Neural cell (in vitro differentiated cells): ENCODE results near the gene MARK2. TPM values are rescaled to one million over a fixed set of nuclear protein-coding genes. Genes with fewer than 3 reads are reported as not detected.

Experiments
- H2AFZ ChIP-seq: fragments of 200-600, 300-800 bp; sonication (generic), shearing (Covaris generic); 2 replicates; pipeline ENCODE4 v1.6.0; 2014; ENCODE audit warnings: low read depth, mild to moderate bottlenecking, antibody characterized with exemption, low read length, moderate library complexity
- H3F3A ChIP-seq: fragments of 200-600 bp; shearing (Covaris generic); 2 replicates; pipeline ENCODE4 v1.6.1; 2016; ENCODE audit warnings: mild to moderate bottlenecking, moderate library complexity, mixed read lengths, antibody characterized with exemption, low read length; ENCODE audit not compliant: insufficient read depth, poor library complexity, severe bottlenecking
- H3K27ac ChIP-seq: fragments of 200-600, 300-800 bp; sonication (generic), shearing (Covaris generic); 2 replicates; pipeline ENCODE4 v1.5.1; 2014; ENCODE audit warnings: mild to moderate bottlenecking, low read length, moderate library complexity
- H3K27me3 ChIP-seq: fragments of 300-800, 200-600 bp; sonication (generic), shearing (Covaris generic); 2 replicates; pipeline ENCODE4 v1.6.0; 2014; ENCODE audit warnings: mild to moderate bottlenecking, low read depth, low read length, moderate library complexity; ENCODE audit not compliant: insufficient read depth
- H3K36me3 ChIP-seq: fragments of 300-800, 200-600 bp; sonication (generic), shearing (Covaris generic); 2 replicates; pipeline ENCODE4 v1.5.1; 2014; ENCODE audit warnings: mild to moderate bottlenecking, antibody characterized with exemption, low read length, moderate library complexity; ENCODE audit not compliant: insufficient read depth
- H3K4me2 ChIP-seq: fragments of 300-800, 200-600 bp; sonication (generic), shearing (Covaris generic); 2 replicates; pipeline ENCODE4 v1.6.0; 2014; ENCODE audit warnings: mild to moderate bottlenecking, low read length
- H3K4me3 ChIP-seq: fragments of 300-800, 200-600 bp; sonication (generic), shearing (Covaris generic); 2 replicates; pipeline ENCODE4 v1.5.1; 2014; ENCODE audit warnings: mild to moderate bottlenecking, low read length, moderate library complexity
- H3K79me2 ChIP-seq: fragments of 200-600 bp; shearing (Covaris generic); replicated peaks from 2 replicates; pipeline ENCODE4 v1.6.0; 2014; ENCODE audit warnings: mild to moderate bottlenecking, low read length, moderate library complexity; ENCODE audit not compliant: insufficient read depth
- H3K9ac ChIP-seq: fragments of 300-800, 200-600 bp; sonication (generic), shearing (Covaris generic); 2 replicates; pipeline ENCODE4 v1.6.1; 2016; ENCODE audit warnings: mild to moderate bottlenecking, low read length, mixed read lengths
- H3K9me2 ChIP-seq: fragments of 200-600 bp; shearing (Covaris generic); 2 replicates; pipeline ENCODE4 v1.6.1; 2016; ENCODE audit warnings: mild to moderate bottlenecking, low read length, mixed read lengths; ENCODE audit not compliant: insufficient read depth
- H3K9me3 ChIP-seq: fragments of 200-600, 300-800 bp; sonication (generic), shearing (Covaris generic); 2 replicates; pipeline ENCODE4 v1.6.1; 2016; ENCODE audit warnings: mild to moderate bottlenecking, mixed run types, low read length, moderate library complexity, mixed read lengths
- H4K20me1 ChIP-seq: fragments of 200-600 bp; shearing (Covaris generic); 2 replicates; pipeline ENCODE4 v1.6.1; 2016; ENCODE audit warnings: mild to moderate bottlenecking, mixed run types; ENCODE audit not compliant: insufficient read depth
- EP300 ChIP-seq: fragments of 450-650 bp; conservative IDR thresholded peaks from 2 replicates; pipeline ENCODE4 v1.6.1; 2014; ENCODE audit warnings: antibody characterized with exemption, mild to moderate bottlenecking, moderate library complexity; ENCODE audit not compliant: poor library complexity, severe bottlenecking
- EZH2 ChIP-seq: fragments of 200-600, 300-800 bp; shearing (Covaris generic), sonication (generic); IDR thresholded peaks from 2 replicates; pipeline ENCODE4 v1.6.1; 2014; ENCODE audit warnings: antibody characterized with exemption, low read length, borderline replicate concordance, mild to moderate bottlenecking; ENCODE audit not compliant: insufficient read depth, poor library complexity, severe bottlenecking
- MXI1 ChIP-seq: fragments of 450-650 bp; conservative IDR thresholded peaks from 2 replicates; pipeline ENCODE4 v1.6.1; 2014; ENCODE audit warnings: antibody characterized with exemption, mild to moderate bottlenecking; ENCODE audit not compliant: poor library complexity, severe bottlenecking
- POLR2AphosphoS5 ChIP-seq: IDR thresholded peaks from 2 replicates; pipeline ENCODE4 v1.6.1; 2012
- RAD21 ChIP-seq: fragments of 450-650 bp; conservative IDR thresholded peaks from 2 replicates; pipeline ENCODE4 v1.6.1; 2014; ENCODE audit warnings: antibody characterized with exemption, mild to moderate bottlenecking, moderate library complexity
- SMC3 ChIP-seq: fragments of 450-650 bp; conservative IDR thresholded peaks from 2 replicates; pipeline ENCODE4 v1.6.1; 2014; ENCODE audit warnings: antibody characterized with exemption, mild to moderate bottlenecking, moderate library complexity; ENCODE audit not compliant: poor library complexity
- TAF1 ChIP-seq: IDR thresholded peaks from 2 replicates; pipeline ENCODE4 v1.6.1; 2012; ENCODE audit warnings: low read depth
- polyA plus RNA-seq: library from polyadenylated mRNA; depleted of rRNA; stranded (reverse); fragments of >200 nt; gene quantifications from 2 replicates; pipeline ENCODE4 v1.2.3, GENCODE V29; 2014
- TF ChIP-seq, protein P1 (sequence below): IDR thresholded peaks from 2 replicates; pipeline ENCODE4 v1.6.1; 2012; ENCODE audit warnings: borderline replicate concordance
- TF ChIP-seq, protein P2 (sequence below): fragments of 450-650 bp; IDR thresholded peaks from 2 replicates; pipeline ENCODE4 v1.5.1; 2014; ENCODE audit warnings: antibody characterized with exemption, mild to moderate bottlenecking, moderate library complexity; ENCODE audit not compliant: poor library complexity, severe bottlenecking

The MARK2 gene
- polyA plus RNA-seq, 1 donor from 2014 or later, result 11.3 TPM

DNA sequence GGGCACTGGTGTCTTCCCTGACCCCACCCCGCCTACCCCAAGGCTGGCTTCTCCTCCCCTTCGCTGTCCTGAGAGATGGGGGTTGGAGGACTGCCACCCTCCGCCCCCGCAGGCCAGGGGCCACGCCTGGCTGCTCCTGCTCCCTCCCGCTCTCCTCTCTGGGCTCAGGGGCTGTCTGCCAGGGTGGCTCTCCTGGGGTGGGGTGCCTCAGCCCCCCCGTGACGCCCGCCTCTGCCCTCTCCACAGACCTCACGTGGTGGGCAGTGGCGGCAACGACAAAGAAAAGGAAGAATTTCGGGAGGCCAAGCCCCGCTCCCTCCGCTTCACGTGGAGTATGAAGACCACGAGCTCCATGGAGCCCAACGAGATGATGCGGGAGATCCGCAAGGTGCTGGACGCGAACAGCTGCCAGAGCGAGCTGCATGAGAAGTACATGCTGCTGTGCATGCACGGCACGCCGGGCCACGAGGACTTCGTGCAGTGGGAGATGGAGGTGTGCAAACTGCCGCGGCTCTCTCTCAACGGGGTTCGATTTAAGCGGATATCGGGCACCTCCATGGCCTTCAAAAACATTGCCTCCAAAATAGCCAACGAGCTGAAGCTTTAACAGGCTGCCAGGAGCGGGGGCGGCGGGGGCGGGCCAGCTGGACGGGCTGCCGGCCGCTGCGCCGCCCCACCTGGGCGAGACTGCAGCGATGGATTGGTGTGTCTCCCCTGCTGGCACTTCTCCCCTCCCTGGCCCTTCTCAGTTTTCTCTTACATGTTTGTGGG is 69.9 kb downstream of the MARK2 start (continued):
- TF ChIP-seq, protein P1, sequence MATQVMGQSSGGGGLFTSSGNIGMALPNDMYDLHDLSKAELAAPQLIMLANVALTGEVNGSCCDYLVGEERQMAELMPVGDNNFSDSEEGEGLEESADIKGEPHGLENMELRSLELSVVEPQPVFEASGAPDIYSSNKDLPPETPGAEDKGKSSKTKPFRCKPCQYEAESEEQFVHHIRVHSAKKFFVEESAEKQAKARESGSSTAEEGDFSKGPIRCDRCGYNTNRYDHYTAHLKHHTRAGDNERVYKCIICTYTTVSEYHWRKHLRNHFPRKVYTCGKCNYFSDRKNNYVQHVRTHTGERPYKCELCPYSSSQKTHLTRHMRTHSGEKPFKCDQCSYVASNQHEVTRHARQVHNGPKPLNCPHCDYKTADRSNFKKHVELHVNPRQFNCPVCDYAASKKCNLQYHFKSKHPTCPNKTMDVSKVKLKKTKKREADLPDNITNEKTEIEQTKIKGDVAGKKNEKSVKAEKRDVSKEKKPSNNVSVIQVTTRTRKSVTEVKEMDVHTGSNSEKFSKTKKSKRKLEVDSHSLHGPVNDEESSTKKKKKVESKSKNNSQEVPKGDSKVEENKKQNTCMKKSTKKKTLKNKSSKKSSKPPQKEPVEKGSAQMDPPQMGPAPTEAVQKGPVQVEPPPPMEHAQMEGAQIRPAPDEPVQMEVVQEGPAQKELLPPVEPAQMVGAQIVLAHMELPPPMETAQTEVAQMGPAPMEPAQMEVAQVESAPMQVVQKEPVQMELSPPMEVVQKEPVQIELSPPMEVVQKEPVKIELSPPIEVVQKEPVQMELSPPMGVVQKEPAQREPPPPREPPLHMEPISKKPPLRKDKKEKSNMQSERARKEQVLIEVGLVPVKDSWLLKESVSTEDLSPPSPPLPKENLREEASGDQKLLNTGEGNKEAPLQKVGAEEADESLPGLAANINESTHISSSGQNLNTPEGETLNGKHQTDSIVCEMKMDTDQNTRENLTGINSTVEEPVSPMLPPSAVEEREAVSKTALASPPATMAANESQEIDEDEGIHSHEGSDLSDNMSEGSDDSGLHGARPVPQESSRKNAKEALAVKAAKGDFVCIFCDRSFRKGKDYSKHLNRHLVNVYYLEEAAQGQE, result no peak

DNA sequence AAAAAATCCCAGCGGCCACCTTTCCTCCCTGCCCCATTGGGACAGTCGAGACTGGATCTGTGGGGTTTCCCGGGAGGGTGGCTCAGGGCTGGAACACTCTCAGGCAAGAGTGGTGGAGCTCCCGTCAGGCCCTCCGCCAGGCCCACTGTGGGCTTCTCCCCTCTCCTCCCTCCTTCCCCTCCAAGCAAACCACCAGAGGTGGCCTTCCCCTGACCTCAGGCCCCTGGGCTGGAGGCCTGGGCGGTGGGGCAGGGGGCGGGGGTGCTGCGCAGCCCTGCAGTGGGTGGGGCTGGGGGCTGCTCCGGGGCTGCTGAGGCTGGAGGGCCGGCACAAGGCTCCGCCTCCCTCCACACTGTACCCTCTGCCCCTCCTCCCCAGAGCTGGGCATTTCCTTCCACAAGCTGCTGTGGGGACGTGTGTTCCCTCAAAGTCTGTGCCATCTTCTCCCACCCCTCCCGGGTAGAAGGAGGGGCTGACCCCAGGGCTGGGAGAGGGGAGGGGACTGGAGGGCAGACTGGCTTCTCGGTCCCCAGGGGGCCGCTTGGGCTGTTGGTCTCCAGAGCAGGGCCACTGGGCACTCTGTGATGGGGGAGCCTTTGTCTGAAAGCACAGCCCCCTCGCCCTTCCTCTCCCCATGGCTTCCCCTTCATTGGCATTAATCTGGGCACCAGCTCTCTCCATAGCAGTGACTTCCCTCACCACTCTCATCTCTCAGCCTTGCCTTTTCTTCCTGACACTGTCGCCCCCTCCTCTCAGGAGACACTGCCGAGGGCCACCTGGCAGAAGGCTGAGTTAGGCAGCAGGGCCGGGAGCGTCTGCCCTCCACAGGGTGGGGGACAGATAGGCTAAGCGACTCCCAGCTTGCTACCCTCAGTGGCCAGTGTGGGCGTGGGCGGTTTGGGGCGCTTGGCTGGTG is 70.9 kb downstream of the MARK2 start:
- no peaks in the 10 kb centered on the region for H3K9me3 ChIP-seq
- H3K27ac ChIP-seq, result no peak overlapping the region
- H2AFZ ChIP-seq, result no peak overlapping the region
- H4K20me1 ChIP-seq, result peaks cover 2% of the 10 kb centered on the region
- H3K9ac ChIP-seq, result no peak overlapping the region
- no peaks in the 10 kb centered on the region for H3K27me3 ChIP-seq
- H3K79me2 ChIP-seq, result peaks cover 13% of the 10 kb centered on the region
- no peak overlapping the region for H3K4me3 ChIP-seq
- no peaks in the 10 kb centered on the region for H3K9me2 ChIP-seq
- no peak for TF ChIP-seq EZH2
- no peak for TF ChIP-seq RAD21
- TF ChIP-seq, protein P1, result no peak
- TF ChIP-seq, protein P2, sequence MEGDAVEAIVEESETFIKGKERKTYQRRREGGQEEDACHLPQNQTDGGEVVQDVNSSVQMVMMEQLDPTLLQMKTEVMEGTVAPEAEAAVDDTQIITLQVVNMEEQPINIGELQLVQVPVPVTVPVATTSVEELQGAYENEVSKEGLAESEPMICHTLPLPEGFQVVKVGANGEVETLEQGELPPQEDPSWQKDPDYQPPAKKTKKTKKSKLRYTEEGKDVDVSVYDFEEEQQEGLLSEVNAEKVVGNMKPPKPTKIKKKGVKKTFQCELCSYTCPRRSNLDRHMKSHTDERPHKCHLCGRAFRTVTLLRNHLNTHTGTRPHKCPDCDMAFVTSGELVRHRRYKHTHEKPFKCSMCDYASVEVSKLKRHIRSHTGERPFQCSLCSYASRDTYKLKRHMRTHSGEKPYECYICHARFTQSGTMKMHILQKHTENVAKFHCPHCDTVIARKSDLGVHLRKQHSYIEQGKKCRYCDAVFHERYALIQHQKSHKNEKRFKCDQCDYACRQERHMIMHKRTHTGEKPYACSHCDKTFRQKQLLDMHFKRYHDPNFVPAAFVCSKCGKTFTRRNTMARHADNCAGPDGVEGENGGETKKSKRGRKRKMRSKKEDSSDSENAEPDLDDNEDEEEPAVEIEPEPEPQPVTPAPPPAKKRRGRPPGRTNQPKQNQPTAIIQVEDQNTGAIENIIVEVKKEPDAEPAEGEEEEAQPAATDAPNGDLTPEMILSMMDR, result no peak
- TF ChIP-seq POLR2AphosphoS5, result no peak
- TF ChIP-seq EP300, result no peak
- TF ChIP-seq SMC3, result no peak
- TF ChIP-seq TAF1, result no peak
- no peak for TF ChIP-seq MXI1
- peaks cover 6% of the 10 kb centered on the region for H3K36me3 ChIP-seq
- H3F3A ChIP-seq, result no peaks in the 10 kb centered on the region
- no peak overlapping the region for H3K4me2 ChIP-seq
